HCT116 (cell line): ENCODE results near the gene PPP2R3A. TPM values are rescaled to one million over a fixed set of nuclear protein-coding genes. Genes with fewer than 3 reads are reported as not detected.

ENCODE experiments used
- ATAC-seq: fragments of 200-7000 bp; cut with Tn5 transposase; 2 replicates; pipeline ENCODE4 v1.9.1; 2020; ENCODE audit warnings: mild to moderate bottlenecking, moderate library complexity
- BruUV-seq: library from RNA; stranded (reverse); fragments of 400-500 nt; replicated peaks from 2 replicates; lab custom pipeline; 2021; lab: Mats Ljungman, UMichigan
- CTCF ChIA-PET: fragments of 300-600 bp; sonication (Branson Sonifier 250); formaldehyde crosslinking; loops from one replicate; lab custom pipeline; 2021; ENCODE audit warnings: antibody characterized with exemption; lab: Charles Lee
- POLR2A ChIA-PET: fragments of 300-600, 350-600 bp; sonication (Branson Sonifier 250); formaldehyde crosslinking; loops from one replicate; lab custom pipeline; 2021; ENCODE audit warnings: antibody characterized with exemption; lab: Charles Lee
- RAD21 ChIA-PET, 2 experiments: fragments of 300-600 bp; sonication (Branson Sonifier 250); formaldehyde crosslinking; loops; one replicate each; lab custom pipeline; 2023; ENCODE audit warnings: low total read pairs in 2 of 2; ENCODE audit not compliant: uncharacterized antibody in 2 of 2, unreplicated experiment in 2 of 2, low non-redundant PET in 1 of 2; lab: Charles Lee
- DNase-seq: peaks from one replicate; pipeline ENCODE4 v3.0.0-alpha.2; 2010; ENCODE audit warnings: low read depth, low spot score
- H2AFZ ChIP-seq: fragments of 200-600 bp; shearing (Covaris generic), sonication (generic); 2 replicates; pipeline ENCODE4 v1.6.1; 2017; ENCODE audit warnings: low read depth, mixed run types, mixed read lengths, antibody characterized with exemption, low read length; ENCODE audit not compliant: poor library complexity, severe bottlenecking
- H3K27ac ChIP-seq: 2 replicates; pipeline ENCODE4 v1.5.1; 2012; ENCODE audit warnings: low read depth, low read length
- H3K27me3 ChIP-seq: fragments of 200-600 bp; sonication (generic); 2 replicates; pipeline ENCODE4 v1.6.1; 2016; ENCODE audit warnings: mixed run types, low read length, mixed read lengths; ENCODE audit not compliant: insufficient read depth
- H3K36me3 ChIP-seq, 2 experiments: fragments of 200-500 bp in 1 of 2; fragments of 200-600 bp in 1 of 2; sonication (Bioruptor generic) in 1 of 2; sonication (generic) in 1 of 2; 2 replicates each; pipeline versions ENCODE4 v1.5.1 to v1.6.1; 2014 to 2016; ENCODE audit warnings: low read length in 2 of 2, inconsistent platforms in 1 of 2, mixed read lengths in 1 of 2, mixed run types in 1 of 2; ENCODE audit not compliant: insufficient read depth in 2 of 2, control insufficient read depth in 1 of 2
- H3K4me1 ChIP-seq, 2 experiments: fragments of 200-600 bp in 1 of 2; sonication (generic) in 1 of 2; 2 replicates each; pipeline versions ENCODE4 v1.5.1 to v1.6.1; 2012 to 2017; ENCODE audit warnings: low read length in 2 of 2, inconsistent platforms in 1 of 2, mild to moderate bottlenecking in 1 of 2, mixed read lengths in 1 of 2, mixed run types in 1 of 2, moderate library complexity in 1 of 2; ENCODE audit not compliant: insufficient read depth in 2 of 2, control insufficient read depth in 1 of 2
- H3K4me2 ChIP-seq: fragments of 200-600 bp; sonication (generic); 2 replicates; pipeline ENCODE4 v1.6.1; 2017; ENCODE audit warnings: mixed run types, low read length, mixed read lengths
- H3K4me3 ChIP-seq, 2 experiments: fragments of 200-600 bp in 1 of 2; sonication (generic) in 1 of 2; replicated peaks in 1 of 2; 2 replicates each; pipeline ENCODE4 v1.5.1; 2011 to 2016; ENCODE audit warnings: low read length in 2 of 2, control low read depth in 1 of 2, low read depth in 1 of 2, mild to moderate bottlenecking in 1 of 2, mixed read lengths in 1 of 2, mixed run types in 1 of 2
- H3K79me2 ChIP-seq: fragments of 200-600 bp; sonication (generic); 2 replicates; pipeline ENCODE4 v1.6.1; 2017; ENCODE audit warnings: mild to moderate bottlenecking, mixed run types, low read length, moderate library complexity, mixed read lengths; ENCODE audit not compliant: insufficient read depth
- H3K9ac ChIP-seq: fragments of 200-600 bp; sonication (generic); 2 replicates; pipeline ENCODE4 v1.6.1; 2016; ENCODE audit warnings: low read length, mixed read lengths
- H3K9me2 ChIP-seq: fragments of 200-600 bp; sonication (generic), shearing (Covaris generic); 2 replicates; pipeline ENCODE4 v1.6.1; 2017; ENCODE audit warnings: mixed run types, mild to moderate bottlenecking, moderate library complexity; ENCODE audit not compliant: insufficient read depth
- H3K9me3 ChIP-seq, 2 experiments: fragments of 200-500 bp in 1 of 2; fragments of 200-600 bp in 1 of 2; sonication (Bioruptor generic) in 1 of 2; sonication (generic) in 1 of 2; 2 replicates each; pipeline ENCODE4 v1.6.1; 2014 to 2017; ENCODE audit warnings: low read length in 2 of 2, mixed read lengths in 2 of 2, inconsistent platforms in 1 of 2, low read depth in 1 of 2, mild to moderate bottlenecking in 1 of 2, mixed run types in 1 of 2, moderate library complexity in 1 of 2; ENCODE audit not compliant: control insufficient read depth in 1 of 2, insufficient read depth in 1 of 2
- H4K20me1 ChIP-seq: fragments of 200-600 bp; sonication (generic), shearing (Covaris generic); 2 replicates; pipeline ENCODE4 v1.6.1; 2017; ENCODE audit warnings: mixed run types, mild to moderate bottlenecking, moderate library complexity; ENCODE audit not compliant: insufficient read depth
- CBX3 ChIP-seq: IDR thresholded peaks from 2 replicates; pipeline ENCODE4 v1.6.1; 2012; ENCODE audit warnings: low read depth
- CEBPB ChIP-seq: IDR thresholded peaks from 2 replicates; pipeline ENCODE4 v1.6.1; 2012; ENCODE audit warnings: low read depth
- CTCF ChIP-seq, 3 experiments: fragments of 200-600 bp in 1 of 3; sonication (generic) in 1 of 3; IDR thresholded peaks in 2 of 3; conservative IDR thresholded peaks in 1 of 3; 2 replicates each; pipeline ENCODE4 v1.5.1; 2012 to 2017; ENCODE audit warnings: low read depth in 2 of 3, low read length in 2 of 3, antibody characterized with exemption in 1 of 3, borderline replicate concordance in 1 of 3, control low read depth in 1 of 3, mild to moderate bottlenecking in 1 of 3, mixed read lengths in 1 of 3, mixed run types in 1 of 3, moderate library complexity in 1 of 3; ENCODE audit not compliant: insufficient read depth in 1 of 3
- EGR1 ChIP-seq: IDR thresholded peaks from 2 replicates; pipeline ENCODE4 v1.6.1; 2012; ENCODE audit warnings: low read depth
- ELF1 ChIP-seq: IDR thresholded peaks from 2 replicates; pipeline ENCODE4 v1.6.1; 2012; ENCODE audit warnings: low read depth, borderline replicate concordance
- EZH2phosphoT487 ChIP-seq: fragments of 200-600 bp; IDR thresholded peaks from 2 replicates; pipeline ENCODE4 v1.6.1; 2018; ENCODE audit warnings: antibody characterized with exemption, borderline replicate concordance
- FOSL1 ChIP-seq: IDR thresholded peaks from 2 replicates; pipeline ENCODE4 v1.6.1; 2012; ENCODE audit warnings: low read depth
- JUND ChIP-seq: IDR thresholded peaks from 2 replicates; pipeline ENCODE4 v1.6.1; 2012
- MAX ChIP-seq: IDR thresholded peaks from 2 replicates; pipeline ENCODE4 v1.6.1; 2012
- POLR2A ChIP-seq: IDR thresholded peaks from 2 replicates; pipeline ENCODE4 v1.7.0; 2011; ENCODE audit warnings: borderline replicate concordance; ENCODE audit not compliant: insufficient read depth, insufficient read length; ENCODE audit errors: extremely low read depth
- POLR2AphosphoS5 ChIP-seq: IDR thresholded peaks from 2 replicates; pipeline ENCODE4 v1.6.1; 2011; ENCODE audit warnings: mild to moderate bottlenecking, low read depth, low read length, moderate library complexity
- RAD21 ChIP-seq: IDR thresholded peaks from 2 replicates; pipeline ENCODE4 v1.6.1; 2012; ENCODE audit warnings: low read depth, mild to moderate bottlenecking
- REST ChIP-seq: IDR thresholded peaks from 2 replicates; pipeline ENCODE4 v1.6.1; 2012; ENCODE audit warnings: low read depth
- SP1 ChIP-seq: IDR thresholded peaks from 2 replicates; pipeline ENCODE4 v1.6.1; 2012; ENCODE audit warnings: low read depth
- TCF7L2 ChIP-seq: IDR thresholded peaks from 2 replicates; pipeline ENCODE4 v1.7.0; 2011; ENCODE audit warnings: borderline replicate concordance, inconsistent platforms; ENCODE audit not compliant: insufficient read depth, insufficient read length; ENCODE audit errors: extremely low read depth
- ZFX ChIP-seq: fragments of 450-650 bp; IDR thresholded peaks from 2 replicates; pipeline ENCODE4 v1.6.1; 2017
- ZNF274 ChIP-seq: fragments of 200-500 bp; sonication (Bioruptor generic); IDR thresholded peaks from 2 replicates; pipeline ENCODE4 v1.6.1; 2014; ENCODE audit warnings: mild to moderate bottlenecking, low read depth, low read length, inconsistent platforms
- intact Hi-C: fragments of 100-400 bp; cut with micrococcal nuclease; formaldehyde crosslinking; loops from 2 replicates; pipeline ENCODE4 v1.10.0; 2022
- total RNA-seq: library from RNA; stranded (reverse); gene quantifications from one replicate; pipeline ENCODE4 v1.2.1, GENCODE V29; 2021; ENCODE audit not compliant: unreplicated experiment

The PPP2R3A gene
- total RNA-seq, 1 experiment from 2014 or later = 6.1 TPM

GRCh38 chr3:136193278-136194054 is 227.9 kb downstream of the PPP2R3A start:
- H3K79me2 ChIP-seq = peaks cover 71% of the 10 kb centered on the region

More at GRCh38 chr3:136193278-136194054, 227.9 kb downstream of the PPP2R3A start:
- Histone ChIP-seq H3K4me3 (peak overlapping the region; percentile 52 to 83), H3K27ac (no peak overlapping the region), H3K9ac (peak overlapping the region; percentile 93), H3K4me2 (peak overlapping the region; percentile 85), H3K27me3 (no peaks in the 10 kb centered on the region), H4K20me1 (peaks cover 29% of the 10 kb centered on the region; the same call in 1 of the 2 replicates), H2AFZ (no peak overlapping the region), H3K36me3 (no peaks in the 10 kb centered on the region; a peak in 1 of 4 replicates), H3K9me2 (no peaks in the 10 kb centered on the region), H3K4me1 (peaks cover 34 to 51% of the 10 kb centered on the region in 2 experiments), H3K9me3 (no peaks in the 10 kb centered on the region)
- DNase-seq = no peak
- no peak for TF ChIP-seq CBX3
- TF ChIP-seq RAD21 = no peak
- no peak for TF ChIP-seq EZH2phosphoT487
- no peak for TF ChIP-seq ZNF274
- TF ChIP-seq FOSL1 = no peak
- TF ChIP-seq CTCF (IDR thresholded peaks at IDR 0.05 in 2 of 3, conservative IDR thresholded peaks at IDR 0.05 in 1 of 3; ENCODE audit: borderline replicate concordance in 1 of 3, insufficient read depth in 1 of 3, low read depth in 2 of 3, low read length in 2 of 3) = no peak
- TF ChIP-seq JUND = no peak
- TF ChIP-seq TCF7L2 = no peak
- TF ChIP-seq MAX = no peak
- TF ChIP-seq ELF1 = no peak
- TF ChIP-seq SP1 = no peak
- no peak for TF ChIP-seq EGR1
- TF ChIP-seq POLR2AphosphoS5 = no peak
- no peak for TF ChIP-seq ZFX
- TF ChIP-seq CEBPB = no peak
- no peak for TF ChIP-seq REST
- TF ChIP-seq POLR2A = no peak
- ChIA-PET CTCF (interaction anchor here (0.7 kb wide), 1 partner anchor 119 kb away, joined by 3 read pairs; no protein-coding TSS in a partner anchor), RAD21 (no interaction called here), POLR2A (no interaction called here)
- BruUV-seq = no TSS peak
- intact Hi-C loops = no loop called here
- no peak for ATAC-seq
